GM23338 (cell line): ENCODE data around the gene ZNF780B.

Experiments
- CREB1 ChIP-seq: fragments of 250-450 bp; sonication (Bioruptor Pico); IDR thresholded peaks from 2 replicates; pipeline ENCODE4 v1.5.0; 2020; ENCODE audit warnings: low read depth, mild to moderate bottlenecking, moderate library complexity
- EZH2 ChIP-seq: fragments of 200-600 bp; sonication (generic); IDR thresholded peaks from one replicate; pipeline ENCODE4 v1.8.0; 2017; ENCODE audit warnings: antibody characterized with exemption, mild to moderate bottlenecking, low read depth; ENCODE audit not compliant: unreplicated experiment
- EZH2phosphoT487 ChIP-seq: fragments of 200-600 bp; sonication (generic); IDR thresholded peaks from one replicate; pipeline ENCODE4 v1.8.1; 2018; ENCODE audit warnings: antibody characterized with exemption; ENCODE audit not compliant: unreplicated experiment
- JUNB ChIP-seq: IDR thresholded peaks from one replicate; pipeline ENCODE4 v1.6.1; 2016; ENCODE audit warnings: antibody characterized with exemption; ENCODE audit not compliant: unreplicated experiment
- NANOG ChIP-seq: IDR thresholded peaks from 2 replicates; pipeline ENCODE4 v1.6.1; 2016; ENCODE audit warnings: antibody characterized with exemption, borderline replicate concordance
- POLR2AphosphoS5 ChIP-seq: IDR thresholded peaks from 2 replicates; pipeline ENCODE4 v1.6.1; 2016; ENCODE audit warnings: antibody characterized with exemption, low read depth
- STAT1 ChIP-seq: IDR thresholded peaks from one replicate; pipeline ENCODE4 v1.6.1; 2016; ENCODE audit warnings: antibody characterized with exemption; ENCODE audit not compliant: unreplicated experiment
- ZNF114 ChIP-seq: fragments of 250-450 bp; sonication (Bioruptor Pico); IDR thresholded peaks from 2 replicates; pipeline ENCODE4 v1.5.0; 2020; ENCODE audit warnings: mild to moderate bottlenecking, moderate library complexity
- ZNF331 ChIP-seq: fragments of 250-450 bp; sonication (Bioruptor Pico); IDR thresholded peaks from 2 replicates; pipeline ENCODE4 v1.5.0; 2020; ENCODE audit warnings: low read depth, mild to moderate bottlenecking, moderate library complexity
- TF ChIP-seq, protein P1 (sequence below), 2 experiments: fragments of 200-600 bp in 1 of 2; sonication (generic) in 1 of 2; conservative IDR thresholded peaks; 2 replicates each; pipeline versions ENCODE4 v1.5.1 to v1.6.1; 2016 to 2017; ENCODE audit warnings: antibody characterized with exemption in 2 of 2, low read depth in 2 of 2, mild to moderate bottlenecking in 2 of 2, moderate library complexity in 1 of 2
- TF ChIP-seq, protein P2 (sequence below): IDR thresholded peaks from one replicate; pipeline ENCODE4 v1.6.1; 2018; ENCODE audit warnings: antibody characterized with exemption; ENCODE audit not compliant: unreplicated experiment
- TF ChIP-seq, protein P3 (sequence below): IDR thresholded peaks from 2 replicates; pipeline ENCODE4 v1.6.1; 2016; ENCODE audit warnings: antibody characterized with exemption
- TF ChIP-seq, protein P4 (sequence below): fragments of 250-450 bp; sonication (Bioruptor Pico); IDR thresholded peaks from 2 replicates; pipeline ENCODE4 v1.5.0; 2020; ENCODE audit warnings: mild to moderate bottlenecking, moderate library complexity

DNA sequence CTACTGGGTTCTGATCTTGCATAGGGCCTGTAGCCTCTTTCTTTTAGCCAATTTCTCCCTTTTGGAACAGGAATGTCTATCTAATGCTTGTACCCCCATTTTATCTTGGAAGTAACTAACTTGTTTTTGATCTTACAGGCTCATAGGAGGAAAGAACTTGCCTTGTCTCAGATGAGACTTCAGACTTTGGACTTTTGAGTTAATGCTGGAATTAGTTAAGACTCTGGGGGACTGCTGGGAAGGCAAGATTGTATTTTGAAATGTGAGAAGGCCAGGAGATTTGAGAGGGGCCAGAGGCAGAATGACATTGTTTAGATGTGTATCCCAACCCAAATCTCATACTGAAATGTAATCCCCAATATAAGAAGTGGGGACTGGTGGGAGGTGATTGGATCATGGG, 61.7 kb downstream of the ZNF780B start:
- TF ChIP-seq, protein P1, sequence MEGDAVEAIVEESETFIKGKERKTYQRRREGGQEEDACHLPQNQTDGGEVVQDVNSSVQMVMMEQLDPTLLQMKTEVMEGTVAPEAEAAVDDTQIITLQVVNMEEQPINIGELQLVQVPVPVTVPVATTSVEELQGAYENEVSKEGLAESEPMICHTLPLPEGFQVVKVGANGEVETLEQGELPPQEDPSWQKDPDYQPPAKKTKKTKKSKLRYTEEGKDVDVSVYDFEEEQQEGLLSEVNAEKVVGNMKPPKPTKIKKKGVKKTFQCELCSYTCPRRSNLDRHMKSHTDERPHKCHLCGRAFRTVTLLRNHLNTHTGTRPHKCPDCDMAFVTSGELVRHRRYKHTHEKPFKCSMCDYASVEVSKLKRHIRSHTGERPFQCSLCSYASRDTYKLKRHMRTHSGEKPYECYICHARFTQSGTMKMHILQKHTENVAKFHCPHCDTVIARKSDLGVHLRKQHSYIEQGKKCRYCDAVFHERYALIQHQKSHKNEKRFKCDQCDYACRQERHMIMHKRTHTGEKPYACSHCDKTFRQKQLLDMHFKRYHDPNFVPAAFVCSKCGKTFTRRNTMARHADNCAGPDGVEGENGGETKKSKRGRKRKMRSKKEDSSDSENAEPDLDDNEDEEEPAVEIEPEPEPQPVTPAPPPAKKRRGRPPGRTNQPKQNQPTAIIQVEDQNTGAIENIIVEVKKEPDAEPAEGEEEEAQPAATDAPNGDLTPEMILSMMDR (conservative IDR thresholded peaks at IDR 0.05; ENCODE audit: low read depth in 2 of 2), result no peak
- TF ChIP-seq POLR2AphosphoS5, result no peak
- TF ChIP-seq, protein P2, sequence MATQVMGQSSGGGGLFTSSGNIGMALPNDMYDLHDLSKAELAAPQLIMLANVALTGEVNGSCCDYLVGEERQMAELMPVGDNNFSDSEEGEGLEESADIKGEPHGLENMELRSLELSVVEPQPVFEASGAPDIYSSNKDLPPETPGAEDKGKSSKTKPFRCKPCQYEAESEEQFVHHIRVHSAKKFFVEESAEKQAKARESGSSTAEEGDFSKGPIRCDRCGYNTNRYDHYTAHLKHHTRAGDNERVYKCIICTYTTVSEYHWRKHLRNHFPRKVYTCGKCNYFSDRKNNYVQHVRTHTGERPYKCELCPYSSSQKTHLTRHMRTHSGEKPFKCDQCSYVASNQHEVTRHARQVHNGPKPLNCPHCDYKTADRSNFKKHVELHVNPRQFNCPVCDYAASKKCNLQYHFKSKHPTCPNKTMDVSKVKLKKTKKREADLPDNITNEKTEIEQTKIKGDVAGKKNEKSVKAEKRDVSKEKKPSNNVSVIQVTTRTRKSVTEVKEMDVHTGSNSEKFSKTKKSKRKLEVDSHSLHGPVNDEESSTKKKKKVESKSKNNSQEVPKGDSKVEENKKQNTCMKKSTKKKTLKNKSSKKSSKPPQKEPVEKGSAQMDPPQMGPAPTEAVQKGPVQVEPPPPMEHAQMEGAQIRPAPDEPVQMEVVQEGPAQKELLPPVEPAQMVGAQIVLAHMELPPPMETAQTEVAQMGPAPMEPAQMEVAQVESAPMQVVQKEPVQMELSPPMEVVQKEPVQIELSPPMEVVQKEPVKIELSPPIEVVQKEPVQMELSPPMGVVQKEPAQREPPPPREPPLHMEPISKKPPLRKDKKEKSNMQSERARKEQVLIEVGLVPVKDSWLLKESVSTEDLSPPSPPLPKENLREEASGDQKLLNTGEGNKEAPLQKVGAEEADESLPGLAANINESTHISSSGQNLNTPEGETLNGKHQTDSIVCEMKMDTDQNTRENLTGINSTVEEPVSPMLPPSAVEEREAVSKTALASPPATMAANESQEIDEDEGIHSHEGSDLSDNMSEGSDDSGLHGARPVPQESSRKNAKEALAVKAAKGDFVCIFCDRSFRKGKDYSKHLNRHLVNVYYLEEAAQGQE, result no peak
- TF ChIP-seq EZH2phosphoT487, result no peak
- TF ChIP-seq EZH2, result no peak
- no peak for TF ChIP-seq STAT1
- no peak for TF ChIP-seq ZNF331 (CRISPR knock-in tag)
- TF ChIP-seq ZNF114 (CRISPR knock-in tag), result no peak
- TF ChIP-seq CREB1 (CRISPR knock-in tag), result no peak
- TF ChIP-seq JUNB, result no peak
- TF ChIP-seq, protein P3, sequence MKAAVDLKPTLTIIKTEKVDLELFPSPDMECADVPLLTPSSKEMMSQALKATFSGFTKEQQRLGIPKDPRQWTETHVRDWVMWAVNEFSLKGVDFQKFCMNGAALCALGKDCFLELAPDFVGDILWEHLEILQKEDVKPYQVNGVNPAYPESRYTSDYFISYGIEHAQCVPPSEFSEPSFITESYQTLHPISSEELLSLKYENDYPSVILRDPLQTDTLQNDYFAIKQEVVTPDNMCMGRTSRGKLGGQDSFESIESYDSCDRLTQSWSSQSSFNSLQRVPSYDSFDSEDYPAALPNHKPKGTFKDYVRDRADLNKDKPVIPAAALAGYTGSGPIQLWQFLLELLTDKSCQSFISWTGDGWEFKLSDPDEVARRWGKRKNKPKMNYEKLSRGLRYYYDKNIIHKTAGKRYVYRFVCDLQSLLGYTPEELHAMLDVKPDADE, result no peak
- no peak for TF ChIP-seq NANOG
- TF ChIP-seq, protein P4, sequence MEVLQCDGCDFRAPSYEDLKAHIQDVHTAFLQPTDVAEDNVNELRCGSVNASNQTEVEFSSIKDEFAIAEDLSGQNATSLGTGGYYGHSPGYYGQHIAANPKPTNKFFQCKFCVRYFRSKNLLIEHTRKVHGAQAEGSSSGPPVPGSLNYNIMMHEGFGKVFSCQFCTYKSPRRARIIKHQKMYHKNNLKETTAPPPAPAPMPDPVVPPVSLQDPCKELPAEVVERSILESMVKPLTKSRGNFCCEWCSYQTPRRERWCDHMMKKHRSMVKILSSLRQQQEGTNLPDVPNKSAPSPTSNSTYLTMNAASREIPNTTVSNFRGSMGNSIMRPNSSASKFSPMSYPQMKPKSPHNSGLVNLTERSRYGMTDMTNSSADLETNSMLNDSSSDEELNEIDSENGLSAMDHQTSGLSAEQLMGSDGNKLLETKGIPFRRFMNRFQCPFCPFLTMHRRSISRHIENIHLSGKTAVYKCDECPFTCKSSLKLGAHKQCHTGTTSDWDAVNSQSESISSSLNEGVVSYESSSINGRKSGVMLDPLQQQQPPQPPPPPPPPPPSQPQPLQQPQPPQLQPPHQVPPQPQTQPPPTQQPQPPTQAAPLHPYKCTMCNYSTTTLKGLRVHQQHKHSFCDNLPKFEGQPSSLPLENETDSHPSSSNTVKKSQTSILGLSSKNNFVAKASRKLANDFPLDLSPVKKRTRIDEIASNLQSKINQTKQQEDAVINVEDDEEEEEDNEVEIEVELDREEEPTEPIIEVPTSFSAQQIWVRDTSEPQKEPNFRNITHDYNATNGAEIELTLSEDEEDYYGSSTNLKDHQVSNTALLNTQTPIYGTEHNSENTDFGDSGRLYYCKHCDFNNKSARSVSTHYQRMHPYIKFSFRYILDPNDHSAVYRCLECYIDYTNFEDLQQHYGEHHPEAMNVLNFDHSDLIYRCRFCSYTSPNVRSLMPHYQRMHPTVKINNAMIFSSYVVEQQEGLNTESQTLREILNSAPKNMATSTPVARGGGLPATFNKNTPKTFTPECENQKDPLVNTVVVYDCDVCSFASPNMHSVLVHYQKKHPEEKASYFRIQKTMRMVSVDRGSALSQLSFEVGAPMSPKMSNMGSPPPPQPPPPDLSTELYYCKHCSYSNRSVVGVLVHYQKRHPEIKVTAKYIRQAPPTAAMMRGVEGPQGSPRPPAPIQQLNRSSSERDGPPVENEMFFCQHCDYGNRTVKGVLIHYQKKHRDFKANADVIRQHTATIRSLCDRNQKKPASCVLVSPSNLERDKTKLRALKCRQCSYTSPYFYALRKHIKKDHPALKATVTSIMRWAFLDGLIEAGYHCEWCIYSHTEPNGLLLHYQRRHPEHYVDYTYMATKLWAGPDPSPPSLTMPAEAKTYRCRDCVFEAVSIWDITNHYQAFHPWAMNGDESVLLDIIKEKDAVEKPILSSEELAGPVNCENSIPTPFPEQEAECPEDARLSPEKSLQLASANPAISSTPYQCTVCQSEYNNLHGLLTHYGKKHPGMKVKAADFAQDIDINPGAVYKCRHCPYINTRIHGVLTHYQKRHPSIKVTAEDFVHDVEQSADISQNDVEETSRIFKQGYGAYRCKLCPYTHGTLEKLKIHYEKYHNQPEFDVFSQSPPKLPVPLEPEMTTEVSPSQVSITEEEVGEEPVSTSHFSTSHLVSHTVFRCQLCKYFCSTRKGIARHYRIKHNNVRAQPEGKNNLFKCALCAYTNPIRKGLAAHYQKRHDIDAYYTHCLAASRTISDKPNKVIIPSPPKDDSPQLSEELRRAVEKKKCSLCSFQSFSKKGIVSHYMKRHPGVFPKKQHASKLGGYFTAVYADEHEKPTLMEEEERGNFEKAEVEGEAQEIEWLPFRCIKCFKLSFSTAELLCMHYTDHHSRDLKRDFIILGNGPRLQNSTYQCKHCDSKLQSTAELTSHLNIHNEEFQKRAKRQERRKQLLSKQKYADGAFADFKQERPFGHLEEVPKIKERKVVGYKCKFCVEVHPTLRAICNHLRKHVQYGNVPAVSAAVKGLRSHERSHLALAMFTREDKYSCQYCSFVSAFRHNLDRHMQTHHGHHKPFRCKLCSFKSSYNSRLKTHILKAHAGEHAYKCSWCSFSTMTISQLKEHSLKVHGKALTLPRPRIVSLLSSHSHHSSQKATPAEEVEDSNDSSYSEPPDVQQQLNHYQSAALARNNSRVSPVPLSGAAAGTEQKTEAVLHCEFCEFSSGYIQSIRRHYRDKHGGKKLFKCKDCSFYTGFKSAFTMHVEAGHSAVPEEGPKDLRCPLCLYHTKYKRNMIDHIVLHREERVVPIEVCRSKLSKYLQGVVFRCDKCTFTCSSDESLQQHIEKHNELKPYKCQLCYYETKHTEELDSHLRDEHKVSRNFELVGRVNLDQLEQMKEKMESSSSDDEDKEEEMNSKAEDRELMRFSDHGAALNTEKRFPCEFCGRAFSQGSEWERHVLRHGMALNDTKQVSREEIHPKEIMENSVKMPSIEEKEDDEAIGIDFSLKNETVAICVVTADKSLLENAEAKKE (CRISPR knock-in tag), result no peak
